Heart left ventricle (tissue), 13 donors: Measurements from ENCODE around the gene GOLGB1.

Experiments used
- CTCF ChIP-seq, 12 donors: fragments of 200-600 bp; sonication (generic) in 4 of 12; IDR thresholded peaks; one replicate each; pipeline versions ENCODE4 v1.5.0 to v1.8.0; 2018 to 2022; ENCODE audit warnings: antibody characterized with exemption in 12 of 12, mild to moderate bottlenecking in 5 of 12
- POLR2A ChIP-seq, 2 donors: fragments of 450-650 bp; IDR thresholded peaks; one replicate each; pipeline ENCODE4 v1.6.1; 2017; ENCODE audit warnings: antibody characterized with exemption in 2 of 2, mild to moderate bottlenecking in 2 of 2, moderate library complexity in 2 of 2
- donor health status: ischemic (EF 13 %, LVEDD 7.1; RV severe dilation, severe dysfunction).
- donor health status: DM: no; HTN: yes; CAD: no.
- donor health status: DM: no; HTN: no; CAD: no.
- donor health status: ischemic (EF 25% LVEDD 6.9; RV normal size, moderate dysfunction).
- donor health status: ischemic (EF 25% LVEDD 5.7; RV mildly dilated, moderate dysfunction).
- donor health status: ischemic (EF 35%, LVEDD 5.7; RV mildly dilated, moderate dysfunction).
- donor health status: nonischemic (EF 11% LVEDD 7.7; RV severe dilation, severe dysfunction).
- donor health status: DM: yes; HTN: yes; CAD: no.
- donor health status: PGD.
- donor health status: ischemic (EF 29% LVEDD 5.4; RV normal size, mild dysfunction).
- donor health status: nonischemic (EF 23%, LVEDD 6.1; RV moderate dilation, normal function).

- no peak for TF ChIP-seq POLR2A (IDR thresholded peaks at IDR 0.05)
- TF ChIP-seq CTCF (IDR thresholded peaks at IDR 0.05) = no peak
Observed at GRCh38 chr3:121752261-121752660, 2.7 kb upstream of the GOLGB1 start.
